NOMO-1 treated with DMSO at 0.1 percent for 48 hours (cell line): Measurements from ENCODE around the gene PCDH11Y.
"Not testable (repeated sequence)": the region's sequence is repeated elsewhere in the genome, so short reads cannot be mapped to it uniquely, and the experiment has no call there.

Source experiments
- DNase-seq: peaks from one replicate; lab custom pipeline; 2025; ENCODE audit not compliant: unreplicated experiment; lab: John Stamatoyannopoulos, UW

PCDH11Y gene, protein sequence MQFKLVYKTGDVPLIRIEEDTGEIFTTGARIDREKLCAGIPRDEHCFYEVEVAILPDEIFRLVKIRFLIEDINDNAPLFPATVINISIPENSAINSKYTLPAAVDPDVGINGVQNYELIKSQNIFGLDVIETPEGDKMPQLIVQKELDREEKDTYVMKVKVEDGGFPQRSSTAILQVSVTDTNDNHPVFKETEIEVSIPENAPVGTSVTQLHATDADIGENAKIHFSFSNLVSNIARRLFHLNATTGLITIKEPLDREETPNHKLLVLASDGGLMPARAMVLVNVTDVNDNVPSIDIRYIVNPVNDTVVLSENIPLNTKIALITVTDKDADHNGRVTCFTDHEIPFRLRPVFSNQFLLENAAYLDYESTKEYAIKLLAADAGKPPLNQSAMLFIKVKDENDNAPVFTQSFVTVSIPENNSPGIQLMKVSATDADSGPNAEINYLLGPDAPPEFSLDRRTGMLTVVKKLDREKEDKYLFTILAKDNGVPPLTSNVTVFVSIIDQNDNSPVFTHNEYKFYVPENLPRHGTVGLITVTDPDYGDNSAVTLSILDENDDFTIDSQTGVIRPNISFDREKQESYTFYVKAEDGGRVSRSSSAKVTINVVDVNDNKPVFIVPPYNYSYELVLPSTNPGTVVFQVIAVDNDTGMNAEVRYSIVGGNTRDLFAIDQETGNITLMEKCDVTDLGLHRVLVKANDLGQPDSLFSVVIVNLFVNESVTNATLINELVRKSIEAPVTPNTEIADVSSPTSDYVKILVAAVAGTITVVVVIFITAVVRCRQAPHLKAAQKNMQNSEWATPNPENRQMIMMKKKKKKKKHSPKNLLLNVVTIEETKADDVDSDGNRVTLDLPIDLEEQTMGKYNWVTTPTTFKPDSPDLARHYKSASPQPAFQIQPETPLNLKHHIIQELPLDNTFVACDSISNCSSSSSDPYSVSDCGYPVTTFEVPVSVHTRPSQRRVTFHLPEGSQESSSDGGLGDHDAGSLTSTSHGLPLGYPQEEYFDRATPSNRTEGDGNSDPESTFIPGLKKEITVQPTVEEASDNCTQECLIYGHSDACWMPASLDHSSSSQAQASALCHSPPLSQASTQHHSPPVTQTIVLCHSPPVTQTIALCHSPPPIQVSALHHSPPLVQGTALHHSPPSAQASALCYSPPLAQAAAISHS (N-terminal part only)

GRCh38 chrY:5000057-5000456, at the start of gene PCDH11Y:
TSS of gene PCDH11Y (plus strand) at chrY:5000296. CDS start at chrY:5057100, 56,804 bp downstream.
- DNase-seq, result not testable (repeated sequence)

DNA sequence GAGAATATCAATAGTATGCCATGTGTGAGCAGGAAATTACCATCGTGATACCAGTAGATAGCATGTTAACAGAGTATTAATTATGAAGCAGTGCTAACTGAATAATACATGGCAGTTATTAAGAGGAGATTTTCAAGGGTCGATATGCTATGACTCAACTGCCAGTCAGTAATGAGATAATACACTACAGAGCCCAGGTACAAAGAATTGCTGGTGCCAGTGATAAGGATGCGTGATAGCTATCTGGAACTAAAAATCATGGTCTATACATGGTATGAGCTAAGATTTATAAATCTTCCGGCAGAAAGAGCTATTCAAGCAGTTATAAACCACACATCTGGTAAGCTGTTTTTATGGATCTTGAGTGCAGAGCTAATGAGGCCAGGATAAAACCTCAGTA, 32.2 kb upstream of the PCDH11Y start:
- DNase-seq, result not testable (repeated sequence)

- not testable (repeated sequence) for DNase-seq
Measured at GRCh38 chrY:4991743-4992400, 8.2 kb upstream of the PCDH11Y start.

GRCh38 chrY:4994892-4995291, 5.2 kb upstream of the PCDH11Y start:
- not testable (repeated sequence) for DNase-seq

GRCh38 chrY:5002476-5003184, 2.5 kb downstream of the PCDH11Y start:
- DNase-seq, result not testable (repeated sequence)

DNA sequence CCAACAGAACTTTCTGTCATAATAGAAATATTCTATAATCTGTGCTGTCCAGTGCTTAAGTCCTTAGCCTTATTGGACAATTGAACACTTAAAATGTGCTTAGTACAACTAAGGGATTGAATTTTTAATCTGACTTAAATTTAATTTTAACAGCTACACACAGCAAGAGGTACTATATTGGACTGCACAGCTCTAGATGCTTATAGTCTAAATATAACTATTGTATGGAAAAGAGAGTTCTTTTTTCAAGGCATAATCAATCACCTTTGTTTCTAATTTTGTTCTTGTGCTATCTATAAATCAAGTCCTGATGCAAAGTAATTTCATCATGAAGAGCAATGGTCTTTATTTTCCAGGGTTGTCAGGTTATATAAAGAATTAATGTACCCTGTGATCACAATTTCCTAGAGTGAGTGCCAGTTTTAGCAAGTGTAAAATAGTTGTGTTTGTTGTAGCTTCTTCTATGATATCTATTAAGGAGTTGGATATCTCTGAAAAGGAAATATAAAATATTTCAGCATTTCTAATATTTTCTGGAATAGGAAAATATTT, 39.0 kb downstream of the PCDH11Y start:
- not testable (repeated sequence) for DNase-seq

DNA sequence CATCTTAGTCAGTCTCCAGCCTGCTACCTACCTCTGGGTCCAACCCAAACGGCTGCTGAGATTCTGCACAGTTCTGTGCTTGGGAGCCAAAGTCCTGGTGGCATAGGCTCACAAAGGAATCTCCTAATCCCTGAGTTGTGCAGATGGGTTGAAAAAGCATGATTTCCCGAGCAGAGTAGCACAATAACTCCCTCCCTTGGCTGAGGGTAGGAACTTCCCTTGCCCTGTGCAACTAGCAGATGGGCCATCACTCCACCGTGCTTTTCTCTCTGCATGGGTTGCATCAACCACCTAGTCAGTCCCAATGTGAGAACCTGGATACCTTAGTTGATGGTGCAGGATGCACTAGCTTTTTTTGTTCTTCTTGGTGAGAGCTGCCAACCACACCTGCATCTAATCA, 82.9 kb downstream of the PCDH11Y start:
- DNase-seq, result not testable (repeated sequence)

DNA sequence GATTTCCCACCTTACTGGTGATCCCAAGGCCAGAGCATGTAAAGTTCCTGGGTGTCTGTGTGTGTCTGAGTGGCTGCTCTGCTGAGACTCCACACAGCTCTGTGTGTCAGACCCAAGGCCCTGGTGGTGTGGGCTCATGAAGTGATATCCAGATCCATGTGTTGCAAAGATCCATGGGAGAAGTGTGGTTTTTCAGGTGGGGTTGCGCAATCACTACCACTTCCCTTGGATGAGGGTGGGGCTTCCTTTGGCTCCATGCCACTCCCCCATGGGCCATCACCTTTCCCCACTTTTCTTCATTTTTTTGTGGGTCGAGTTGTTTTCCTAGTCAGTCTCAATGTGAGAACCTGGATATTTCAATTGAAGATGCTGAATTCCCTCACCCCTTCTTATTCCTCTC, 182.9 kb downstream of the PCDH11Y start:
- DNase-seq, result not testable (repeated sequence)

DNA sequence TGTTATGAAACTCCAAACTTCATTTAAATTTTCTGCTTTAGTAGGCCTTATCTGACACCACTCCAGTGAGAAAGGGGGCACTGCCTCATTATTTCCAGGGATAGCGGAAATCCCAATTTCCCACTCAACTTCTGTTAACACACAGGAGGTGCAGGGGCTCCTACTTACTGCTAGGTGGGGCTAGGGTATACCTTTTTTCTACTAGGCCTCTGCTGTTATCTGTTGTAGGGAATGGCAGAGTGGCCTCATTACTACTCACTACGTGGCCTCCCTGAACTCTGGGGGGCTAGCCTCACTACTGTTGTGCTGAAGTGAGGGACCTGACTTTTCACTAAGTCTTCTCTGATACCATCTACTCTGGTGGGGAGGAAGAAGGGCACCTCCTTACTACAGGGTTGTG, 215.0 kb downstream of the PCDH11Y start:
- DNase-seq, result not testable (repeated sequence)

GRCh38 chrY:5324931-5325330, 324.8 kb downstream of the PCDH11Y start:
- DNase-seq, result not testable (repeated sequence)

DNA sequence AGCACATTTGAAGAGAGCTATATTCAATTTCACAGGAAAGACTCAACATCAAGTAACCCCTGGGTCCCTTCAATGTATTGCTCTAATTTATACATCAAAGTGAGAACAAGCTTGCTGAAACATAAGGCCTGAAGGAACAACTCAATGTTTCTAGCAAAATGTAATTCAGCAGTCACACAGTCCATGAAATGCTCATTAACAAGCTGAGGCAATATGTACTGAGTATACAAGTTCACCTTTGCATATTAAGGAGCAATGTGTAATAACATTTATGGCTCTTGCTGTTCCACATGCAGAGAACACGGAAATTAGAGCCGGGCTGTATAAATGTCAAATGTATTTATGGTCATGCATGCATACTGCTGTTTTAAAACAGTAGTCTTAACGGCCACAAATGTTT, 342.1 kb downstream of the PCDH11Y start:
- not testable (repeated sequence) for DNase-seq

DNA sequence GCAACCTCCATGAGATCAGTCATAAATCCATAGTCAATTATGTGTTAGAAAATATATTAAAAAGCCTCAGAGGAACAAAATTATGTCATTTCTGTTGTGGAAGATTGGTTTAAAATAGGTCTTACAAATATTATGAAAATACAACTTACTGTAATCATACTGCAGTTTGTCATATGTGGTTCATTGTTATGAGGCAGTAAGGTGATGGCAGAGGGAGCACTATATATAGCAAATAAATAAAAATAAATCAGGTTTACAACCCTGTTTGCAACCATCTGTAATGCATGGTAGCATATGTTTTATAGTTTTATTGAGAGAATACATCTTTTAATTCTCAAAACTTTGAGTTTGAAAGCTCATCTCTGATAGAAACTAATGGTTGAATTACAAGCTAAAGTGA, 543.6 kb downstream of the PCDH11Y start:
- DNase-seq, result not testable (repeated sequence)

DNA sequence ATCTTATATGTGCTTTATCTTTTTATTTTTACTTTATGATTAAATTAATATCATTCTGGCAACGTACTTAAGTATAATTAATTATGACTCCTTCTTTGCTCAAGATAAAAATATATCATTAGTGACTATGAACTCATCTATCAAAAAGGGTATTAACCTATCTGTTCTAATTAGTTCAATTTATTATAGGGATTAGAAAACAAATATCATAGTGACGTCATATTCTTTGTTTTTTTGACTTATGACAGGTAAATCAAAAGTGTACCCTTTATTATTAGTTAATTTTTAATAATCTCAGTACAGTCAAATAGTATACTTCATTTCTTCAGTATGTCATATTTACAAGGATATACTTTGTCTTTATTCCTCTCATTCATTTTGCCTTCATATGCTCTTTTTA, 638.5 kb downstream of the PCDH11Y start:
- not testable (repeated sequence) for DNase-seq

DNA sequence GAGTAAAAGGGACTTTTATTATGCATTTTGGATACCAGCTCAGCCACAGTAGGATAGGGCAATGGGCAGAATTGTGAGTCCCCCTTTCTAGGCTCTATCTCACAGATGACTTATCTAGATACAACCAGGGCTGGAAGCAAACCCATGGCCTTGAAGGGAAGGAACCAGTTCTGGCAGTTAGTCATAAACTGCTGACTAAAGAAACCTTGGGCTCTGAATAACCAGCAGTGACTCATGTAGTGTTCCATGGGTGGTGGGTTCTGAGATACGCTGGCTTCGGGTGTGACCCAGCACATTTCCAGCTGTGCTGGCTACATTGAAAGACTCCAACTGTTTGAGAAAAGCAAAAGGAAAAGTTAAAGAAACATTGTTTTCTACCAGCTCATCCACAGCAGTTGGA, 679.2 kb downstream of the PCDH11Y start:
- DNase-seq, result not testable (repeated sequence)

- DNase-seq, result not testable (repeated sequence)
Measured at GRCh38 chrY:5708727-5709126, 708.6 kb downstream of the PCDH11Y start.

DNA sequence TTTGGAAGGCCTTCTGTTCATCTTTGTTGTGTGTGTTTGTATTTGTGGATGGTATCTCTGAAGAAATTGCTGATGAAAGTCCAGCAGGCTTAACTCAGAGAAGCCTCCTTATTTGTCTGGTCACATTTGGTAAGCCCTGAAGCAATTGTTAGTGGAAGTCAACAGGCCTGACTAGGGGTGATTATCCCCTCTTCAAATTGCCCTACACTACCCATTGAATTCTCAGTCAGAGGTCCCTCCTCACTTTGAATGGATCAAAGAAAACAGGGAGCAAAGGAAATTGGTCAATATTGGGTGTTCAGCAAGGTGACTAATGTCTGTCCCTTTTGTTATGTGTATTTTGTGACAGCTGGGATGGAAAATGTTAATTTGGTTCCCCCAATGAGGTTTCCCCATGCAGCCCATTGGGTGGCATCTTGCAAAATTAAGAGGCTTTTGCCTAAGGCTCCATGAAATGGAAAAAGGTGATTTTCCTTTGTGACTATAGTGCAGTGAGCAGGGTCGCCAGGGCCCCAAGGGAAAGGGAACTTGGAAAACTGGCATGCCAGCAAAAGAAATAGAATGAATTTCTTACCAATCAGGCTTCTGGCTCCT, 709.8 kb downstream of the PCDH11Y start:
- DNase-seq, result not testable (repeated sequence)

GRCh38 chrY:5761403-5761802, 761.3 kb downstream of the PCDH11Y start:
- not testable (repeated sequence) for DNase-seq

- DNase-seq, result not testable (repeated sequence)
Measured at GRCh38 chrY:5776485-5776884, 776.4 kb downstream of the PCDH11Y start.
